Colonic mucosa (tissue), 4 donors: Measurements from ENCODE around the gene KRTAP5-3. TPM values are rescaled to one million over a fixed set of nuclear protein-coding genes. Genes with fewer than 3 reads are reported as not detected.
A peak's percentile ranks its signal among the peaks of the same experiment; 100 is the strongest.

Experiments used
- DNase-seq: peaks from one replicate; pipeline ENCODE4 v3.0.0-alpha.2; 2020
- H3K27ac ChIP-seq: fragments of 200-600 bp; one replicate; pipeline ENCODE4 v1.8.0; 2021
- H3K27me3 ChIP-seq: fragments of 200-600 bp; one replicate; pipeline ENCODE4 v1.8.0; 2021
- H3K36me3 ChIP-seq: fragments of 200-600 bp; one replicate; pipeline ENCODE4 v1.8.0; 2021
- H3K4me1 ChIP-seq: fragments of 200-600 bp; one replicate; pipeline ENCODE4 v1.8.0; 2021; ENCODE audit warnings: mild to moderate bottlenecking
- H3K4me3 ChIP-seq: fragments of 200-600 bp; one replicate; pipeline ENCODE4 v1.8.0; 2021
- H3K9ac ChIP-seq, 2 donors: one replicate each; pipeline ENCODE4 v1.7.0; 2013; ENCODE audit warnings: control low read depth in 2 of 2, low read depth in 2 of 2, low read length in 2 of 2
- H3K9me3 ChIP-seq: fragments of 200-600 bp; one replicate; pipeline ENCODE4 v1.8.0; 2021
- CTCF ChIP-seq: fragments of 200-600 bp; IDR thresholded peaks from one replicate; pipeline ENCODE4 v1.8.0; 2022; ENCODE audit warnings: antibody characterized with exemption, mild to moderate bottlenecking
- intact Hi-C: fragments of 100-400 bp; cut with DNase I; formaldehyde crosslinking; loops from one replicate; pipeline ENCODE4 v1.14.1; 2022
- total RNA-seq, 2 donors: library from RNA; stranded (reverse); fragmentation: NEBNext Ultra II Directional in 1 of 2; extraction: Animal tissue kit (Norgen Biotek cat#: 25700) in 1 of 2; gene quantifications; one replicate each; pipeline ENCODE4 v1.2.1, GENCODE V29; 2021
- donor health status: healthy.
- donor health status: DM: no; HTN: no; CAD: no.
- donor health status: DM: no; HTN: no; CAD: no.

The KRTAP5-3 gene
- total RNA-seq, 2 donors from 2014 or later: not detected

- intact Hi-C loops: no loop called here
Measured at GRCh38 chr11:1574238-1574932, 33.9 kb downstream of the KRTAP5-3 start.

GRCh38 chr11:1573903-1574237, 34.4 kb downstream of the KRTAP5-3 start:
- Histone ChIP-seq H3K27ac (peak overlapping the region; percentile 87), H3K4me1 (peaks cover 4% of the 10 kb centered on the region), H3K9ac (peak overlapping the region; percentile 94 to 96), H3K27me3 (no peaks in the 10 kb centered on the region), H3K4me3 (peak overlapping the region; percentile 59), H3K36me3 (no peaks in the 10 kb centered on the region), H3K9me3 (no peaks in the 10 kb centered on the region)
- intact Hi-C loops: no loop called here
- DNase-seq: no peak
- TF ChIP-seq CTCF: no peak

More at GRCh38 chr11:1574238-1574932, 33.9 kb downstream of the KRTAP5-3 start:
- H3K9me3 ChIP-seq: no peaks in the 10 kb centered on the region
- no peaks in the 10 kb centered on the region for H3K27me3 ChIP-seq
- TF ChIP-seq CTCF: peak; percentile 60
- peak; percentile 82 for DNase-seq
- no peaks in the 10 kb centered on the region for H3K36me3 ChIP-seq
- H3K4me3 ChIP-seq: peak overlapping the region; percentile 59
- peaks cover 2% of the 10 kb centered on the region for H3K4me1 ChIP-seq
- H3K9ac ChIP-seq: peak overlapping the region; percentile 94 to 96
- H3K27ac ChIP-seq: peak overlapping the region; percentile 87

GRCh38 chr11:1573077-1573902, 35.0 kb downstream of the KRTAP5-3 start:
- no peak for TF ChIP-seq CTCF
- Histone ChIP-seq H3K27me3 (no peaks in the 10 kb centered on the region), H3K9me3 (no peaks in the 10 kb centered on the region), H3K36me3 (no peaks in the 10 kb centered on the region), H3K27ac (peak overlapping the region; percentile 87), H3K4me1 (peaks cover 4% of the 10 kb centered on the region), H3K4me3 (peak overlapping the region; percentile 59), H3K9ac (peak overlapping the region; percentile 94 to 96)
- intact Hi-C loops: no loop called here
- DNase-seq: peak; percentile 67

DNA sequence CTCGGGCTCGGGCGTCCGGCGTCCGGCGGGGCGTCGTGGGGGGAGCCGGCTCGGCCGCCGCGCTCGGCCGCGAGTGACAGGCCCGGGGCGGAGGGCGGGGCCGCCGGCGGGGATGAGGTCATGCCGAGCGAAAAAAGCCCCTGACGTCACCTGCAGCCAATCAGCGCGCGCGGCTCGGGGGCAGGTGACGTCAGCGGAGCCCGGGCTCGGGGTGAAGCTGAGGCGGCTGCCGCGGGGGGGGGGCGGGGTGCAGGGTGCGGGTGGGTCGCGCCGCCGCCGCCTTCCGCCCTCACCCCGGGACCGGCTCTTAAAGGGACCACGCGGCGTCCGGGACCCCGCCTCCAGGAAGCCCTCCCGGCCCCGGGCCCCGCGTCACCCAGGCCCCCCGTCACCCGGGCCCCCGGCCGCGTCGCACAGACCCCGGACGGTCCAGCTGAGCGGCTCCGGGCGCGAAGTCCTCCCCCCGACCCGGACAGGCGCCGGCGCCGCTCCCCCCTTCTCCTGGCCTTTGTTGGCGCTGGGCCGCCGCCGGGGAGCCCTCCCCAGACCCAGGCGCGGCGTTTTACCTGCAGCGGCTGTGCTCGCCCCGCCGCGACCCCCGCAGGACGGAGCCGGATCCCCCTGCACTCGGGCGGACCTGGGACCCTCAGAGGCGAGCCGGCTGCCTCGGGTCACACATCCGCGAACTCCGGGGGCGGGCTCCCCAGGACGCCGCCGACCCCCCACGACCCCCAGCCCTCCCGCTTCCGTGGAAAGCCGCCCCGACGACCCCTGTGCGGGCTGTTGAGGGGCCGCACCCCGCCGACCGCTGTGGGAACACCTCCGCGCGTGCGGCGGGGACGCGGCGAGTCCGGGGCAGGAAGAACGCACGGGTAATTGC, 35.8 kb downstream of the KRTAP5-3 start, which contains the start of gene DUSP8:
DUSP8 (minus strand) TSS at position 75 of the 880 bp plus-strand sequence. CDS start 6,445 bp downstream, outside the sequence.
- no peaks in the 10 kb centered on the region for H3K36me3 ChIP-seq
- peak within 1 kb of the TSS; percentile 59 for H3K4me3 ChIP-seq
- no peaks in the 10 kb centered on the region for H3K9me3 ChIP-seq
- peak within 1 kb of the TSS; percentile 94 to 96 for H3K9ac ChIP-seq
- peak within 1 kb of the TSS; percentile 87 for H3K27ac ChIP-seq
- DNase-seq: peak; percentile 94
- no peak for TF ChIP-seq CTCF
- no peaks in the 10 kb centered on the region for H3K27me3 ChIP-seq
- H3K4me1 ChIP-seq: peaks cover 4% of the 10 kb centered on the region
- intact Hi-C loops: no loop called here

GRCh38 chr11:1571760-1572196, 36.5 kb downstream of the KRTAP5-3 start:
- H3K9ac ChIP-seq: peak overlapping the region in 1 of 2 donors; percentile 75
- peak overlapping the region; percentile 58 for H3K4me3 ChIP-seq
- no peaks in the 10 kb centered on the region for H3K36me3 ChIP-seq
- H3K27ac ChIP-seq: no peak overlapping the region
- H3K27me3 ChIP-seq: no peaks in the 10 kb centered on the region
- H3K9me3 ChIP-seq: no peaks in the 10 kb centered on the region
- TF ChIP-seq CTCF: no peak
- no peak for DNase-seq
- H3K4me1 ChIP-seq: peaks cover 4% of the 10 kb centered on the region
- intact Hi-C loops: no loop called here
